DOHH2 (cell line): ENCODE measurements around the gene XKRX.

Source experiments
- EZH2phosphoT487 ChIP-seq: fragments of 200-600 bp; sonication (generic); IDR thresholded peaks from 2 replicates; pipeline ENCODE4 v1.6.1; 2017; ENCODE audit warnings: borderline replicate concordance, mild to moderate bottlenecking, antibody characterized with exemption, low read length, moderate library complexity, mixed read lengths
- TF ChIP-seq, protein P1 (sequence below): fragments of 200-600 bp; sonication (generic); IDR thresholded peaks from one replicate; pipeline ENCODE4 v1.5.1; 2014; ENCODE audit warnings: antibody characterized with exemption, mild to moderate bottlenecking, low read depth, low read length; ENCODE audit not compliant: poor library complexity, severe bottlenecking

DNA sequence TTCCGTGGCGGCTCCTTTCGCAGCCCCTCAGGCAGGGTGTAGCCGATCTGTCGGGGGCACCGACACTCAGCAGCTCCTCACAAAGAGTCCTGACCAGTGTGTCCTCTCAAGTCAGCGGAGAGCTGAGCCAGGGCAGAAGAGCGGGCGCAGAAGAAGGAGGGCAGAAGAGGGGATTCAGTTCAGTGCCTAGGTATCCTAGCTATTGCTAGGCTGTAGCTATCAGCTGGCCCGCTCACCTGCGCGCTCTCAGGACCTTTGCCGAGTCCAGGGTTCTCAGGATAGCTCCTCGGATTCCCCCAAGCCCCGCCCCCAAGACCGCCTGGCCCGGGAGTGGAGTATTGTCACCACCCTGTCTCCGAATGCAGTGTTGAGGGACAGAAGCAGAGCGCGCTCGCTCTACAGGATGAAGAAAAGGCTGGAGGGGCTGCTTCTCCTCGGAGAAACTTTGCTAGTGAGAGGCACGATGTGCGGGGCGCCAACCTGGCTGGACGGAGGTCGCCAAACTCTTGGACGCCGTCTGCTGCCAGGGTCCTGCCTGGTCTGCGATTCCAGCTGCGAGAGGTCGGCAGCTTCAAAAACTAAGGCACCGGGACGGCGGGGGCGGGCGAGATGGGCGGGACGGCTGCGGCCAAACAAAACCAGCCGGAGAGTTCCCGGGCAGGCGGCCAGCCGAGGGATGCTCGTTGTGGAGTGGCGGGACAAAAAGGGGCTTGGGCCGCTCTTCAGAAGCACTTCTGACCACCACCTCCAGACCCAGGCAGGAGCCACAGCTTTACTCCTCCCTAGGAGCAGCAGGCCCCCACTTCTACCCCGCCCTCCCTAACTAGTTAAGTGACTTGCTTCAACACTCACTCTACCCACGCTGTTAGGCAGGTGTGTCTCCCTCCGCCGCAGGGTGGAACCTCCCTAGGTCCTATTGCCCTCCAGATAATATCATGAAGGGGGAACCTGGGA is at the start of gene XKRX:
- TF ChIP-seq, protein P1, sequence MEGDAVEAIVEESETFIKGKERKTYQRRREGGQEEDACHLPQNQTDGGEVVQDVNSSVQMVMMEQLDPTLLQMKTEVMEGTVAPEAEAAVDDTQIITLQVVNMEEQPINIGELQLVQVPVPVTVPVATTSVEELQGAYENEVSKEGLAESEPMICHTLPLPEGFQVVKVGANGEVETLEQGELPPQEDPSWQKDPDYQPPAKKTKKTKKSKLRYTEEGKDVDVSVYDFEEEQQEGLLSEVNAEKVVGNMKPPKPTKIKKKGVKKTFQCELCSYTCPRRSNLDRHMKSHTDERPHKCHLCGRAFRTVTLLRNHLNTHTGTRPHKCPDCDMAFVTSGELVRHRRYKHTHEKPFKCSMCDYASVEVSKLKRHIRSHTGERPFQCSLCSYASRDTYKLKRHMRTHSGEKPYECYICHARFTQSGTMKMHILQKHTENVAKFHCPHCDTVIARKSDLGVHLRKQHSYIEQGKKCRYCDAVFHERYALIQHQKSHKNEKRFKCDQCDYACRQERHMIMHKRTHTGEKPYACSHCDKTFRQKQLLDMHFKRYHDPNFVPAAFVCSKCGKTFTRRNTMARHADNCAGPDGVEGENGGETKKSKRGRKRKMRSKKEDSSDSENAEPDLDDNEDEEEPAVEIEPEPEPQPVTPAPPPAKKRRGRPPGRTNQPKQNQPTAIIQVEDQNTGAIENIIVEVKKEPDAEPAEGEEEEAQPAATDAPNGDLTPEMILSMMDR: no peak
- no peak for TF ChIP-seq EZH2phosphoT487
